ENCODE data around the gene HIBADH. TPM values are rescaled to one million over a fixed set of nuclear protein-coding genes. Genes with fewer than 3 reads are reported as not detected.

The HIBADH gene
- total RNA-seq, 2 experiments from 2014 or later = 19.2 to 24.0 TPM

DNA sequence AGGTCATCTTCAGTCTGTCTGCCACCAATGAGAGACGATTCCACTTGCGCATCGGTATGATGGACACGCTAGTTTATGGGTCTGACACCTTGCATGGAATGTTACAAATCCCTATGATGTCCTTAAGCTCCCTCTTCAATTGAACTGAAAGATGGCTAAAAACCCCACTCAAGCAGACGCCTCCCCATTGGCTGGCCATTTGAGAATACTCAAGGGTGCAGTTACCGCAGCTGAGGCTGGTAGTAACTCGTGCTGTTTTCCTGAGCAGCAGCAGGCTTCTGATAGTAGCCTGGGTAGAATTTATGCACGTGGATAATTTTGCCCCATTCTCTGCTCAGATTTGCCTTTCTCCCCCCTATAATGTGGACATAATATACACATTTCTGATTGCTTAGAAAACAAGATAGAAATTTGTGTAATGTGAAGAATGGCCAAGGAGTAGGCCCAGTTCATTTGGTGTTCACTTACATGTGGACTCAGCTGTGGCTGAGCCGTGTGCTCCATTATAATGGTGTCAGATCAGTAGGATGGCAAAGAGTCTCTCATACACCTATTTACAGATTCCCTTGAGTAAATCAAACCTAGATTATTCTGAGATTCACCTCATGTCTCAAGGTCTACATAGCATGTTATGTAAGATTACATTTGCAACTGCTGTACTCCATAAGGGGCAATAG is 142.8 kb downstream of the HIBADH start:
- Histone ChIP-seq H2AFZ (ENCODE audit: low read length) (no peak overlapping the region), H3K4me3 (ENCODE audit: low read depth, low read length, poor library complexity, severe bottlenecking) (no peak overlapping the region), H3K4me1 (ENCODE audit: insufficient read depth, low read length, poor library complexity, severe bottlenecking) (no peaks in the 10 kb centered on the region), H3K9me2 (ENCODE audit: insufficient read depth, low read length) (no peaks in the 10 kb centered on the region), H3K36me3 (ENCODE audit: insufficient read depth, low read length) (no peaks in the 10 kb centered on the region), H3K79me2 (ENCODE audit: insufficient read depth, low read depth, low read length) (no peaks in the 10 kb centered on the region), H3K9me3 (ENCODE audit: low read length) (no peaks in the 10 kb centered on the region), H4K20me1 (ENCODE audit: insufficient read depth, low read length) (no peaks in the 10 kb centered on the region), H3K4me2 (ENCODE audit: low read length) (no peak overlapping the region), H3K27ac (ENCODE audit: low read depth, low read length, poor library complexity, severe bottlenecking) (no peak overlapping the region)
- TF ChIP-seq, protein P1, sequence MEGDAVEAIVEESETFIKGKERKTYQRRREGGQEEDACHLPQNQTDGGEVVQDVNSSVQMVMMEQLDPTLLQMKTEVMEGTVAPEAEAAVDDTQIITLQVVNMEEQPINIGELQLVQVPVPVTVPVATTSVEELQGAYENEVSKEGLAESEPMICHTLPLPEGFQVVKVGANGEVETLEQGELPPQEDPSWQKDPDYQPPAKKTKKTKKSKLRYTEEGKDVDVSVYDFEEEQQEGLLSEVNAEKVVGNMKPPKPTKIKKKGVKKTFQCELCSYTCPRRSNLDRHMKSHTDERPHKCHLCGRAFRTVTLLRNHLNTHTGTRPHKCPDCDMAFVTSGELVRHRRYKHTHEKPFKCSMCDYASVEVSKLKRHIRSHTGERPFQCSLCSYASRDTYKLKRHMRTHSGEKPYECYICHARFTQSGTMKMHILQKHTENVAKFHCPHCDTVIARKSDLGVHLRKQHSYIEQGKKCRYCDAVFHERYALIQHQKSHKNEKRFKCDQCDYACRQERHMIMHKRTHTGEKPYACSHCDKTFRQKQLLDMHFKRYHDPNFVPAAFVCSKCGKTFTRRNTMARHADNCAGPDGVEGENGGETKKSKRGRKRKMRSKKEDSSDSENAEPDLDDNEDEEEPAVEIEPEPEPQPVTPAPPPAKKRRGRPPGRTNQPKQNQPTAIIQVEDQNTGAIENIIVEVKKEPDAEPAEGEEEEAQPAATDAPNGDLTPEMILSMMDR (conservative IDR thresholded peaks at IDR 0.05; ENCODE audit: low read length) = no peak
- no peak for TF ChIP-seq EZH2phosphoT487 (IDR thresholded peaks at IDR 0.05; ENCODE audit: borderline replicate concordance, low read depth, low read length)
- no peak for DNase-seq (ENCODE audit: low spot score)
- ChIA-PET CTCF (ENCODE audit: unreplicated experiment) (interaction anchor here (0.8 kb wide), 1 partner anchor 15 kb away, joined by 4 read pairs; no protein-coding TSS in a partner anchor), POLR2A (interaction anchor here (0.7 to 0.8 kb wide), 2 partner anchors 8 to 171 kb away, joined by 3 to 4 read pairs; no protein-coding TSS in a partner anchor)
- no TSS peak for BruUV-seq (replicated peaks)
- intact Hi-C loops (cut with micrococcal nuclease; ENCODE audit: unreplicated experiment) = no loop called here

DNA sequence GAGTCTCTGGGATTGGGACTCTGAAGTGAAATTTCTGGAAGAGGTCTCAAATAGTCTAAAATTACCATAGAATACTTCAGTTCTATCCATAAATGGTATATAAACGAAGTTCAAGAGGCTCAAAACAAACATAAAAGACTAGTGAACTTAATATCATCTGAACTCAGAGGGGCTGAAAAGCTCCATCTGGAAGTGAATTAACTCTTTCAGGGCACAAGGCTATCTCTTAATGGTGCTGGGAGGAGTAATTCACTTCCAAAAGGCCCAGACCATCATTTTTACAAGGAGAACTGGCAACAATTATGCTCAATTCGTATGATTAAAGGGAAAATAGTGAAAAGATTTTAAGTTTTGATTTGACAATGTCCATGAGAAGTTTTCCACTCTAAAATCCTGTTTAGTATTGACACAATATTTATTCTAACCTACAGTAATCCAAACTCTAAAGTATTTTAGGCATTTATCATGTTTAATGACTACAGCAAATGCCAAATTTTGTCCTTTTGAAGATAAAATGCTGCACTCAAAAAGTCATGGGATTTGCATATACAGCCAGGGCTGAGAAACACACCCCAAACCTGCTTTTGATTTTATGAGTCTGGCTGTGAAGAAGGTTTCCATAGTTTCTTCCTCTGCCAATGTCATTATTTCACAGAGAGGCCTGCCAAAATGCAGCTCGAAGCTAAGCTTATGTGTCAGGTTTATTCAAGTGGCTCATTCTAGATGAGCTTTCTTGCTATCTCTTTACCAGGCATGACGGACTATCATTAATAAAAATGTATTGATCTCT is 143.9 kb downstream of the HIBADH start:
- Histone ChIP-seq H3K9me3 (ENCODE audit: low read length) (no peaks in the 10 kb centered on the region), H3K4me1 (ENCODE audit: insufficient read depth, low read length, poor library complexity, severe bottlenecking) (no peaks in the 10 kb centered on the region), H3K9me2 (ENCODE audit: insufficient read depth, low read length) (no peaks in the 10 kb centered on the region), H3K36me3 (ENCODE audit: insufficient read depth, low read length) (no peaks in the 10 kb centered on the region), H4K20me1 (ENCODE audit: insufficient read depth, low read length) (no peaks in the 10 kb centered on the region), H3K4me3 (ENCODE audit: low read depth, low read length, poor library complexity, severe bottlenecking) (no peak overlapping the region), H2AFZ (ENCODE audit: low read length) (no peak overlapping the region), H3K27ac (ENCODE audit: low read depth, low read length, poor library complexity, severe bottlenecking) (no peak overlapping the region), H3K79me2 (ENCODE audit: insufficient read depth, low read depth, low read length) (no peaks in the 10 kb centered on the region), H3K4me2 (ENCODE audit: low read length) (no peak overlapping the region)
- no peak for DNase-seq (ENCODE audit: low spot score)
- intact Hi-C loops (cut with micrococcal nuclease; ENCODE audit: unreplicated experiment) = no loop called here
- TF ChIP-seq EZH2phosphoT487 (IDR thresholded peaks at IDR 0.05; ENCODE audit: borderline replicate concordance, low read depth, low read length) = no peak
- TF ChIP-seq, protein P1 (conservative IDR thresholded peaks at IDR 0.05; ENCODE audit: low read length) = no peak
- ChIA-PET POLR2A (no interaction called here), CTCF (ENCODE audit: unreplicated experiment) (no interaction called here)
- BruUV-seq (replicated peaks) = no TSS peak

DNA sequence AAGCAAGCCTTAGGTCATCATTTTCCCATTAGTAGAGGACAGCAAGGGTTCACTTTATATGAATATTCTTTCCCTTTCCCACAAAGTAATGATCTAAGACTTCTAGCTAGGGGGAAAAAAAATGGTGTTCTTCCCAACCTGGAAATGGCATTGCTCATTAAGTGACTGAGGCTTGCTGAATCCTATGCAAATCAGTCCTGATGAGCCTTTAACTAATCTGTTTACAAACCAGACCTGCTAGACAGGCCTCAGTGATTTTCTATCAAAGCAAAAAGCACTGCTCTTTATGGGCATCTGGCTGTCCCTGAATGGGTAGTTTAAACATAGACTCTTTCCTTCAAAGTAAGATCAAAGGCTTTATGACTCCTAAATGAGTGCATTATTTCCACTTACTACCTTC is 146.3 kb downstream of the HIBADH start:
- Histone ChIP-seq H3K9me3 (ENCODE audit: low read length) (no peaks in the 10 kb centered on the region), H3K79me2 (ENCODE audit: insufficient read depth, low read depth, low read length) (no peaks in the 10 kb centered on the region), H3K4me3 (ENCODE audit: low read depth, low read length, poor library complexity, severe bottlenecking) (no peak overlapping the region), H3K4me1 (ENCODE audit: insufficient read depth, low read length, poor library complexity, severe bottlenecking) (no peaks in the 10 kb centered on the region), H3K4me2 (ENCODE audit: low read length) (no peak overlapping the region), H2AFZ (ENCODE audit: low read length) (no peak overlapping the region), H3K36me3 (ENCODE audit: insufficient read depth, low read length) (no peaks in the 10 kb centered on the region), H4K20me1 (ENCODE audit: insufficient read depth, low read length) (no peaks in the 10 kb centered on the region), H3K9me2 (ENCODE audit: insufficient read depth, low read length) (no peaks in the 10 kb centered on the region), H3K27ac (ENCODE audit: low read depth, low read length, poor library complexity, severe bottlenecking) (no peak overlapping the region)
- no TSS peak for BruUV-seq (replicated peaks)
- POLR2A ChIA-PET = no interaction called here
- intact Hi-C loops (cut with micrococcal nuclease; ENCODE audit: unreplicated experiment) = no loop called here
- DNase-seq (ENCODE audit: low spot score) = no peak
- CTCF ChIA-PET (ENCODE audit: unreplicated experiment) = no interaction called here
- TF ChIP-seq, protein P1 (conservative IDR thresholded peaks at IDR 0.05; ENCODE audit: low read length) = no peak
- no peak for TF ChIP-seq EZH2phosphoT487 (IDR thresholded peaks at IDR 0.05; ENCODE audit: borderline replicate concordance, low read depth, low read length)
